Uterus (tissue), 4 donors: ENCODE data around the gene PEX11A. TPM values are rescaled to one million over a fixed set of nuclear protein-coding genes. Genes with fewer than 3 reads are reported as not detected.

Experiments
- DNase-seq, 2 donors: peaks; one replicate each; pipeline ENCODE4 v3.0.0-alpha.2; 2019 to 2020
- H3K27ac ChIP-seq, 2 donors: fragments of 200-600 bp; sonication (generic); 1 replicate in 1 of 2; 2 replicates in 1 of 2; pipeline ENCODE4 v1.5.1; 2016 to 2018
- H3K27me3 ChIP-seq, 2 donors: fragments of 200-600 bp; sonication (generic); one replicate each; pipeline ENCODE4 v1.5.1; 2018 to 2019; ENCODE audit warnings: control low read depth in 1 of 2
- H3K36me3 ChIP-seq, 2 donors: fragments of 200-600 bp; sonication (generic); one replicate each; pipeline ENCODE4 v1.5.1; 2019; ENCODE audit warnings: control low read depth in 1 of 2
- H3K4me1 ChIP-seq, 2 donors: fragments of 200-600 bp; sonication (generic); one replicate each; pipeline ENCODE4 v1.5.1; 2018 to 2019; ENCODE audit warnings: control low read depth in 1 of 2
- H3K4me3 ChIP-seq, 2 donors: fragments of 200-600 bp; sonication (generic); 1 replicate in 1 of 2; 2 replicates in 1 of 2; pipeline ENCODE4 v1.5.1; 2018 to 2019; ENCODE audit warnings: mild to moderate bottlenecking in 1 of 2
- H3K9me3 ChIP-seq, 2 donors: fragments of 200-600 bp; sonication (generic); one replicate each; pipeline ENCODE4 v1.5.1; 2019; ENCODE audit warnings: control low read depth in 1 of 2
- POLR2A ChIP-seq, 2 donors: fragments of 450-650 bp; IDR thresholded peaks; one replicate each; pipeline ENCODE4 v1.6.1; 2016; ENCODE audit warnings: antibody characterized with exemption in 2 of 2, mild to moderate bottlenecking in 1 of 2, moderate library complexity in 1 of 2
- intact Hi-C: fragments of 100-400 bp; cut with DNase I; formaldehyde crosslinking; loops from one replicate; pipeline ENCODE4 v1.15.1; 2023; ENCODE audit warnings: low total_unique reads
- total RNA-seq, 4 donors: library from RNA; depleted of rRNA in 3 of 4; stranded (reverse); fragments of >200 nt in 3 of 4; gene quantifications; one replicate each; pipeline versions ENCODE4 v1.1.0 to v1.2.4, GENCODE V29; 2014 to 2023
- TF ChIP-seq, protein P1 (sequence below), 4 experiments: fragments of 200-600 bp in 2 of 4; fragments of 450-650 bp in 2 of 4; sonication (generic) in 2 of 4; IDR thresholded peaks; one replicate each; pipeline ENCODE4 v1.5.1; 2016 to 2019; ENCODE audit warnings: antibody characterized with exemption in 4 of 4, mild to moderate bottlenecking in 2 of 4, moderate library complexity in 1 of 4
- donor health status: DM: yes; HTN: yes; CAD: no.

PEX11A gene
- total RNA-seq, 4 donors from 2014 or later: 1.5 to 16.2 (median 8.7) TPM

DNA sequence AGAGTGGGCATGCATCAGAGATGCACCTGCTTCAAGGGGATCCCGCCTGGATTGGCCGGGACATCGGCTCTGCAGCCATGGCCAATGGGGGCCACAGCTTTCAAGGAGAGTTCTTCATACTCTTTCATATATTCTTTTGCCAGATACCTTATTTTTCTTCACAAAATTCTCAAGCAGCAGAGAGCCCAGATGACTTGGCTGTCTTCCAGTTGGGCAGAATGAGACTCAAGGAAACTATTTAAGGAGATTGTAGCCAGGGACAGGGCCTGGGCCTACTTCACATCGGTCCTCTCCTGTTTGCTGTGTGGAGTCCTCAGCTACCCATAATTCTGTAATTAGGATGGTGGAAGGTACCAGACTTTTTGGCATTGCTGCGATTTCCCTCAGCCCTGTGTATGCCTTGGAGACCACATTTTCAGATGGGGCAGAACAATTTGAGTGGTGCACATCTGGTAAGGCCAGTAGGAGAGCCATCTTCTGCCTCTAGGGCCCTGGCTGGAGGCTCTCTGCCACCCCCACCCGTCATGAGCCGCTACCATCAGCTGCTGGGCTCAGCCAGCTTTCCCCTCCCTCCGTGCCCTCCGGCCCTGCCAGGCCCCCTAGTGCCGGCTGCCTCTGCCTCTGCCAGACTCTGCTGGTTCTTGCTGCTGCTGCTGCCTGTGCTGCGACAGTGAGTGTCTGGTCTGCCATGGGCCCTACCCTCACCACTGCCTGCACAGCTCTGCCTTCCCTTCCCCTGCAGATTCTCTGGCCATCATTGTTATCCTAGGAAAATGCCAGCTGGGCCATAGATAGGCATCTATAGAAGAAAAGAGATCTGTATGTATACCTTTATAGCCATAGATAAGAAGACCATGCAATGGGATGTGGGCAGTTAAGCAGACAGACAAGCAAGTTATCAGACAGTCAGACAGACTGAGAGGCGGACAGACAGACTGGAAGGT, 18.1 kb downstream of the PEX11A start:
- no peak for TF ChIP-seq POLR2A (IDR thresholded peaks at IDR 0.05)
- TF ChIP-seq, protein P1, sequence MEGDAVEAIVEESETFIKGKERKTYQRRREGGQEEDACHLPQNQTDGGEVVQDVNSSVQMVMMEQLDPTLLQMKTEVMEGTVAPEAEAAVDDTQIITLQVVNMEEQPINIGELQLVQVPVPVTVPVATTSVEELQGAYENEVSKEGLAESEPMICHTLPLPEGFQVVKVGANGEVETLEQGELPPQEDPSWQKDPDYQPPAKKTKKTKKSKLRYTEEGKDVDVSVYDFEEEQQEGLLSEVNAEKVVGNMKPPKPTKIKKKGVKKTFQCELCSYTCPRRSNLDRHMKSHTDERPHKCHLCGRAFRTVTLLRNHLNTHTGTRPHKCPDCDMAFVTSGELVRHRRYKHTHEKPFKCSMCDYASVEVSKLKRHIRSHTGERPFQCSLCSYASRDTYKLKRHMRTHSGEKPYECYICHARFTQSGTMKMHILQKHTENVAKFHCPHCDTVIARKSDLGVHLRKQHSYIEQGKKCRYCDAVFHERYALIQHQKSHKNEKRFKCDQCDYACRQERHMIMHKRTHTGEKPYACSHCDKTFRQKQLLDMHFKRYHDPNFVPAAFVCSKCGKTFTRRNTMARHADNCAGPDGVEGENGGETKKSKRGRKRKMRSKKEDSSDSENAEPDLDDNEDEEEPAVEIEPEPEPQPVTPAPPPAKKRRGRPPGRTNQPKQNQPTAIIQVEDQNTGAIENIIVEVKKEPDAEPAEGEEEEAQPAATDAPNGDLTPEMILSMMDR (IDR thresholded peaks at IDR 0.05): no peak
- Histone ChIP-seq H3K9me3 (no peaks in the 10 kb centered on the region), H3K27me3 (no peaks in the 10 kb centered on the region), H3K4me3 (no peak overlapping the region), H3K36me3 (no peaks in the 10 kb centered on the region), H3K27ac (no peak overlapping the region), H3K4me1 (no peaks in the 10 kb centered on the region)
- intact Hi-C loops: no loop called here
- DNase-seq: no peak

DNA sequence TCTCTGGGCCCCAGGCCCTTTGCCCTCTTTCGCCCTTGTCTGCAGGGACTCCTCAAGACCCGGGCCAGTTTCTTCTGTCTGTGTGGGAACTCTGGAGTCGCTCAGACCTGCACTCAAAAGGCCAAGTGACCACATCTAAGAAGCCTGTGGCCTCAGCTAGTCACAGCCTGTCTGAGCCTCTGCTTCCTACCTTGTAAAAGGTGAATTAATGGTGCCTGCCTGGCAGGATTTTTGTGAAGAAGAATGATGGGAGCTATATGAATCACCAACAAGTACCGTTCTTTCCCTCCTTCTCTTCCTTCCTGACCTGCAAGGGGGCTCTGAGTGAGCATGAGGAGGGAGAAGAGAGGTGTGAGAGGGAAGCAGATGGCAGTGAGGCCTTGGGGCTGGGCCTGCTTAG, 18.9 kb downstream of the PEX11A start:
- H3K36me3 ChIP-seq: no peaks in the 10 kb centered on the region
- H3K9me3 ChIP-seq: no peaks in the 10 kb centered on the region
- no peaks in the 10 kb centered on the region for H3K27me3 ChIP-seq
- no peak overlapping the region for H3K4me3 ChIP-seq
- TF ChIP-seq, protein P1 (IDR thresholded peaks at IDR 0.05): no peak
- no peak for TF ChIP-seq POLR2A (IDR thresholded peaks at IDR 0.05)
- no peaks in the 10 kb centered on the region for H3K4me1 ChIP-seq
- no peak for DNase-seq
- intact Hi-C loops: no loop called here
- H3K27ac ChIP-seq: no peak overlapping the region

DNA sequence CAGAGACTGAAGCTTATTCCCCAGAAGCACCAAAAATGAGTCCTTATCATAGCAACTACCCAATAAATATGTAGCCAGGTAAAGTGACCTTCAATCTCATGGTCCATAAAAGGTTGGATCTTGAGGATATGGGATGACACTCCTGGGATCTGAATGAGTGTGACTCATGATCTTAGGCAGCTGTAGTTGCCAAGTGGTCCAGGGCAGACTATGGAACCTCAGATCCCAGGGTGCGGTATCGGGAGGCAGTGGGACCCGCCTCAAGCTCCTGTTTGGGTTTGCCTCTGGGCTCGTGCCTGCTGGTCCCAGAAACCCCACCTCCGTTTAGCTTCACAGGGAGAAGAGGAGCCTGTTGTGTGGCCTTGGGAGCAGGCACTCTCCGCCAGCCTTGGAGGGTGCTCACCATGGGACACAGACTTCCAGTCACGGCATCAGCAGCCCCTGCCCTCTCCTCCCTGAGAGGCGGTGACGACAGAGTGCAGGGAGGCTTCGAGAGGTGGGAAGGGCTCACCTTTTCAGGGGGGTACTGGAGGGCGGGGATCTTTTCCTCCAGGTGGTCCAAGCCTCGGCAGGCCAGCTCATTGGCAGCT, 19.5 kb downstream of the PEX11A start:
- H3K27ac ChIP-seq: no peak overlapping the region
- no peaks in the 10 kb centered on the region for H3K9me3 ChIP-seq
- DNase-seq: no peak
- no peak overlapping the region for H3K4me3 ChIP-seq
- no peaks in the 10 kb centered on the region for H3K36me3 ChIP-seq
- TF ChIP-seq POLR2A (IDR thresholded peaks at IDR 0.05): no peak
- TF ChIP-seq, protein P1 (IDR thresholded peaks at IDR 0.05): no peak
- H3K4me1 ChIP-seq: no peaks in the 10 kb centered on the region
- H3K27me3 ChIP-seq: no peaks in the 10 kb centered on the region
- intact Hi-C loops: no loop called here

DNA sequence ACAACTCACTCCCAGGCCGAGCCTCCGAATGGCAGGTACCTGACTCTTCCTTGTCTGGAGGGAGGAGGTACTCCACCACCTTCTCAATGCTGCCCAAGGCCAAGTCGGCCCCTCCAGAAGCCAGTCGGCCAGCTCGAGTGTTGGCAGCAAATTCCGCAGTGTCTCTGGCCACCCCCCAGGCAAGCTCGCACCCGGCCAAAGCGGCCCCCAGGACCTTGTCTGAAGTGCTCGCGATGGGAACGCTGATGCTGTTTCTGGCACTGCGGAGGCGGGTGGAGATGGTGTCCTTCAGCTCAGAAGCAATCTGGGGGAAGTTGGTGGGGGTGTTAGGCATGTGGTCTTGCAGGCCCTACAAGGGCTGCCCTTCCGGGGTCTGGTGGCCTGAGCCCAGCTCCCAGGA, 20.6 kb downstream of the PEX11A start:
- Histone ChIP-seq H3K27me3 (no peaks in the 10 kb centered on the region), H3K4me1 (peaks cover 0 to 5% of the 10 kb centered on the region in 2 donors), H3K9me3 (no peaks in the 10 kb centered on the region), H3K36me3 (no peaks in the 10 kb centered on the region), H3K4me3 (no peak overlapping the region), H3K27ac (no peak overlapping the region)
- TF ChIP-seq, protein P1 (IDR thresholded peaks at IDR 0.05): no peak
- TF ChIP-seq POLR2A (IDR thresholded peaks at IDR 0.05): no peak
- no peak for DNase-seq
- intact Hi-C loops: no loop called here

DNA sequence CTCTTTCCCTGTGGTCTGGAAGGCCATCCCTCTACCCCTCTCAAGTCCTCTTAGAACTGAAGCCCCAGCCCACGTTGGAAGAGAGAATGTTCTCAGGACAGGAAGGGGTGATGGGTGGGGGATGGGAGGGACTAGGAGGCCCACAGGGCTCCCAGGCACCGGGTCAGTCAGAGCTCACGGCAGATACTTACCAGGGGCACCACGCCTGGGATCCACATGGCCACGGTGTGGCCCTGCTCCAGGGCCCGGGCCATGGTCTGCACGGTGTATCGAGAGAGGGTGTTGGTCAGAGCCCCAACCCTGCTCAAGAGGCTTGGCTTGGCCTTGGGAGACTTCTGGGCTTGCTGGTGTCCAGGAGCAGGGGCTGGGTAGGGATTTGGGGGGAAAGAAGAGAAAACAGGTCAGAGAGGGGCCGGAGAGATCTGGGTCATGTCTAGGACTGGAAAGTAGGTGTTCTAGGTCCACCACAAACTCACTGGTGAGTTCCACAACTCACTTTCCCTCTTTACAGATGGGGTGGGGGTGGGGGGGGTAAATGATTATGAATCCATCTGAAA, 21.2 kb downstream of the PEX11A start:
- no peaks in the 10 kb centered on the region for H3K27me3 ChIP-seq
- no peaks in the 10 kb centered on the region for H3K9me3 ChIP-seq
- H3K36me3 ChIP-seq: no peaks in the 10 kb centered on the region
- H3K4me1 ChIP-seq: peaks cover 0 to 10% of the 10 kb centered on the region in 2 donors
- DNase-seq: no peak
- no peak overlapping the region for H3K27ac ChIP-seq
- intact Hi-C loops: no loop called here
- no peak overlapping the region for H3K4me3 ChIP-seq
- TF ChIP-seq POLR2A (IDR thresholded peaks at IDR 0.05): no peak
- TF ChIP-seq, protein P1 (IDR thresholded peaks at IDR 0.05): no peak
